Measurements from ENCODE around the gene EIF4G1. TPM values are rescaled to one million over a fixed set of nuclear protein-coding genes. Genes with fewer than 3 reads are reported as not detected.

EIF4G1 gene
- polyA plus RNA-seq, 1 donor from 2014 or later: 66.9 TPM

- Histone ChIP-seq H4K20me1 (ENCODE audit: insufficient read depth) (no peaks in the 10 kb centered on the region), H3K4me2 (ENCODE audit: low read length) (no peak overlapping the region), H3K36me3 (ENCODE audit: insufficient read depth, low read length) (no peaks in the 10 kb centered on the region), H3K4me3 (ENCODE audit: low read length) (no peak overlapping the region), H3K79me2 (replicated peaks; ENCODE audit: insufficient read depth, low read length) (peaks cover 17% of the 10 kb centered on the region), H3K9me2 (ENCODE audit: insufficient read depth, low read length) (no peaks in the 10 kb centered on the region), H3K9me3 (ENCODE audit: low read length) (no peaks in the 10 kb centered on the region), H3K27ac (ENCODE audit: low read length) (no peak overlapping the region), H3K27me3 (ENCODE audit: insufficient read depth, low read depth, low read length) (no peaks in the 10 kb centered on the region), H3F3A (ENCODE audit: insufficient read depth, low read length, poor library complexity, severe bottlenecking) (no peaks in the 10 kb centered on the region), H2AFZ (ENCODE audit: low read depth, low read length) (no peak overlapping the region), H3K9ac (ENCODE audit: low read length) (no peak overlapping the region)
- TF ChIP-seq EZH2 (IDR thresholded peaks at IDR 0.05; ENCODE audit: borderline replicate concordance, insufficient read depth, low read length, poor library complexity, severe bottlenecking) (no peak), RAD21 (conservative IDR thresholded peaks at IDR 0.05) (no peak), TAF1 (IDR thresholded peaks at IDR 0.05; ENCODE audit: low read depth) (no peak), SMC3 (conservative IDR thresholded peaks at IDR 0.05; ENCODE audit: poor library complexity) (no peak), EP300 (conservative IDR thresholded peaks at IDR 0.05; ENCODE audit: poor library complexity, severe bottlenecking) (no peak), POLR2AphosphoS5 (IDR thresholded peaks at IDR 0.05) (no peak), REST (IDR thresholded peaks at IDR 0.05; ENCODE audit: borderline replicate concordance) (no peak), CTCF (IDR thresholded peaks at IDR 0.05; ENCODE audit: poor library complexity, severe bottlenecking) (no peak), MXI1 (conservative IDR thresholded peaks at IDR 0.05; ENCODE audit: poor library complexity, severe bottlenecking) (no peak)
These were observed 28.9 kb downstream of the EIF4G1 start for GRCh38 chr3:184343200-184343876.

- Histone ChIP-seq H4K20me1 (ENCODE audit: insufficient read depth) (no peaks in the 10 kb centered on the region), H3K9ac (ENCODE audit: low read length) (no peak overlapping the region), H3K36me3 (ENCODE audit: insufficient read depth, low read length) (no peaks in the 10 kb centered on the region), H3K27ac (ENCODE audit: low read length) (no peak overlapping the region), H2AFZ (ENCODE audit: low read depth, low read length) (no peak overlapping the region), H3K4me2 (ENCODE audit: low read length) (no peak overlapping the region), H3K27me3 (ENCODE audit: insufficient read depth, low read depth, low read length) (no peaks in the 10 kb centered on the region), H3K4me3 (ENCODE audit: low read length) (no peak overlapping the region), H3K9me2 (ENCODE audit: insufficient read depth, low read length) (no peaks in the 10 kb centered on the region), H3K79me2 (replicated peaks; ENCODE audit: insufficient read depth, low read length) (peaks cover 14% of the 10 kb centered on the region), H3F3A (ENCODE audit: insufficient read depth, low read length, poor library complexity, severe bottlenecking) (no peaks in the 10 kb centered on the region), H3K9me3 (ENCODE audit: low read length) (no peaks in the 10 kb centered on the region)
- TF ChIP-seq MXI1 (conservative IDR thresholded peaks at IDR 0.05; ENCODE audit: poor library complexity, severe bottlenecking): no peak
- no peak for TF ChIP-seq TAF1 (IDR thresholded peaks at IDR 0.05; ENCODE audit: low read depth)
- TF ChIP-seq REST (IDR thresholded peaks at IDR 0.05; ENCODE audit: borderline replicate concordance): no peak
- TF ChIP-seq SMC3 (conservative IDR thresholded peaks at IDR 0.05; ENCODE audit: poor library complexity): no peak
- TF ChIP-seq POLR2AphosphoS5 (IDR thresholded peaks at IDR 0.05): no peak
- no peak for TF ChIP-seq EZH2 (IDR thresholded peaks at IDR 0.05; ENCODE audit: borderline replicate concordance, insufficient read depth, low read length, poor library complexity, severe bottlenecking)
- no peak for TF ChIP-seq CTCF (IDR thresholded peaks at IDR 0.05; ENCODE audit: poor library complexity, severe bottlenecking)
- no peak for TF ChIP-seq RAD21 (conservative IDR thresholded peaks at IDR 0.05)
- TF ChIP-seq EP300 (conservative IDR thresholded peaks at IDR 0.05; ENCODE audit: poor library complexity, severe bottlenecking): no peak
These were observed 30.3 kb downstream of the EIF4G1 start for GRCh38 chr3:184344579-184345316.

Data from neural cell (in vitro differentiated cells).